ENCODE data around the gene MYO1D.

The MYO1D gene

DNA sequence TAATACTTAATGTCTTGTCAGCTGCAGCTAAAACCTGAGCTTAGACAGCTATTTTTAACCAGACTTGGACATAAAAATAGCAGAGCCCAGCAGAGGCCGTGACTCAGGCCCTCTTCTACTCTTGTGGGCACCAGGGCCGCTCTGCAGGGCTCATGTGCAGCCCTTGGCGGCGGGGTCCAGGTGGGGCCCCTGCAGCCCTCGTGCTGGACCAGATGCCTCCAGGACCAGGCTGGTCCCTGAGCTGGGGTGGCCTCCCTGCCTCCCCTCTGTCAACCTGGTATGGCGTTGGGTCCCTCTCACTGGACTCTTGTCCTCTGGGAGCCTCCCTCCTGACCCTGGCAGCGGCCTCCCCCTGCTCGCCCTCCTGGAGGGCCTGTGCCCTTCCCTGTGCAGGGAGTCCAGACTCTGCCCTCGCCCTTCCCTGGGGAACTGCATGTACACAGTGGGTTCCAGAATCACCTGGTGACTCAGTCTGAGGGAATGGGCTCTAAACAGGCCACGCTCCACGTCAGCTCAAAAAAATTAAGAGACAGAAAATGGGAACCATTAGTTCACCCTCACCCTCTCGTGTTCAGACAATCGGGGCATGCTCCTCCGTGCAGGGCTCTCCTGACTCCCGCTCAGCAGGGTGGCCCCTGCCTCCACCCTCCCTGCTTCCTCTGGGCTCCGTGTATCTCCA, 380.4 kb downstream of the MYO1D start:
- no peak for DNase-seq

GRCh38 chr17:32495359-32496231, 381.3 kb downstream of the MYO1D start:
- no peak for DNase-seq

GRCh38 chr17:32494621-32495358, 382.1 kb downstream of the MYO1D start:
- DNase-seq, result no peak

GRCh38 chr17:32493976-32494513, 382.9 kb downstream of the MYO1D start:
- DNase-seq, result no peak

- DNase-seq, result no peak
Observed at GRCh38 chr17:32493571-32493970, 383.4 kb downstream of the MYO1D start.

- DNase-seq, result no peak
Observed at GRCh38 chr17:32492648-32493289, 384.2 kb downstream of the MYO1D start.

DNA sequence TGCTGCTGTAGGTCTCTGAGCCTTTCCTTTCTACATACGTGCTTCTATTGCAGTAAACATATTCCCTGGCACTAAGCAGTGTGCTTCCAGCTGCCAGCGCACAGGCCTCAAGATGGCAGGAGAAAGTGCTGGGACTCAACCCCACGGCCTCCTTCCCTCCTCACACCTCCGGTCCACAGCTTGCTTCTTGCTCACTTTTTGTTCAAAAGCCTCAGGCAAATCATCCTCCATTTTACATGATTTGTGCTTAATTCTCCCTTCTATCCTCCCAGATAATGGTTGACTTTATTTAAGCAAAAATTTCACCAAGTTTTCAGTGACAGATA, 384.7 kb downstream of the MYO1D start:
- DNase-seq, result no peak

GRCh38 chr17:32491371-32492263, 385.3 kb downstream of the MYO1D start:
- DNase-seq, result peak; percentile 98

- peak; percentile 68 for DNase-seq
Observed at GRCh38 chr17:32490101-32490482, 386.8 kb downstream of the MYO1D start.

- DNase-seq, result no peak
Observed at GRCh38 chr17:32489320-32490100, 387.4 kb downstream of the MYO1D start.

- no peak for DNase-seq
Observed at GRCh38 chr17:32488604-32489180, 388.2 kb downstream of the MYO1D start.

- DNase-seq, result peak; percentile 34
Observed at GRCh38 chr17:32488177-32488542, 388.8 kb downstream of the MYO1D start.

- peak; percentile 66 for DNase-seq
Observed at GRCh38 chr17:32487473-32488176, 389.3 kb downstream of the MYO1D start.

- DNase-seq, result peak; percentile 82
Observed at GRCh38 chr17:32486701-32487472, 390.0 kb downstream of the MYO1D start, which contains the start of gene CDK5R1. CDK5R1 (plus strand) TSS chr17:32486993; CDS start chr17:32487621, 628 bp downstream.

DNA sequence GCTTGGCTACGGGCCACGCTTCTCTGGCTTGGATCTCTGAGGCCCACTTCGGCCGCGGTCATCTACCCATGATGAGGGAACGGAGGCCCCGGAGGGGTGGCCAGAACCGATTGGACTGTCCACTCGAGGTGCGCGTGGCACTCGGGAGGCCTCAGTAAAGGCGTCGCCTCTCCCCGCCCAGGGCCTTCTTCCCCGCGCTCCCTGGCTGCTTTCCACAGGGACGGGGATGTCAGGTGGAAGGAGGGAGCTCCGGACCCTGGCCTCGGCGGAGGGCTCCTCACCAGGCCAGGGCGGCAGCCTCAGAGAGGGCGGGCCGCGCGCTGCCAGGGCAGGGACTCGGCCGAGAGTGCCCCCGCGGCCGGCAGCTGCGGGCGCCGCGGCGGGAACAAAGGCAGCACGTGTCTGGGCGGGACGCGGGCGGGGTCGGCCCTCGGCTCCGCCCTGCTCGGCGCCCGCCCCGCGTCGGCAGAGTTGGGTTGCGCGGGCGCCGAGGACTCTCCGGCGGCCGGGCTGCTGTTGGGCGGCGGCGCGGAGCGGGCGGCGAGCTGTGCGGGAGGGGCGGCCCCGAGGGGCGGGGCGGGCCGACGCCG, 390.7 kb downstream of the MYO1D start:
- peak; percentile 89 for DNase-seq

- peak; percentile 62 for DNase-seq
Observed at GRCh38 chr17:32485261-32486110, 391.4 kb downstream of the MYO1D start.

- DNase-seq, result no peak
Observed at GRCh38 chr17:32484628-32485027, 392.3 kb downstream of the MYO1D start.

GRCh38 chr17:32484041-32484461, 392.9 kb downstream of the MYO1D start:
- no peak for DNase-seq

Measured in NCI-H82 (cell line).